Measurements from ENCODE around the gene VLDLR.
"Not testable (repeated sequence)": the region's sequence is repeated elsewhere in the genome, so short reads cannot be mapped to it uniquely, and the experiment has no call there.

Gene VLDLR

DNA sequence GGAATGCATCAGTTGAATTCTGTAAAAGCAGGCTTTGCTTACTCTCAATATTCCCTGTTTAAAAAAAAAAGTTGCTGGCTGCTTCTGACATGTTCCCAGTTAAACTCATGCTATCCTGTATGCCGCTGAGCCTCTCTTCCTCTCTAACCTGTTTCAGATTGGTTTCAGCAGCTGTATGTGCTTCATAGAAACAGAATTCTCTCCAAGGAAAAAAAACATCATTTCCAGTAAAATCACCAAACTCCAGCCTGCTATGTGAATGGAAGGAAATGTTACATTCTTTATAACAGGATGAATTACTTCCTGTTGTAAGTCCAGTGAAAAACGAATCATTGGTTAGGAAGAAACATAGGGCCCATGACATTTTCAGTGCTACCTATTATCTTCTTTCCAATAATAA, 70.0 kb downstream of the VLDLR start:
- no peak overlapping the region for H3K27ac ChIP-seq
- TF ChIP-seq, protein P1, sequence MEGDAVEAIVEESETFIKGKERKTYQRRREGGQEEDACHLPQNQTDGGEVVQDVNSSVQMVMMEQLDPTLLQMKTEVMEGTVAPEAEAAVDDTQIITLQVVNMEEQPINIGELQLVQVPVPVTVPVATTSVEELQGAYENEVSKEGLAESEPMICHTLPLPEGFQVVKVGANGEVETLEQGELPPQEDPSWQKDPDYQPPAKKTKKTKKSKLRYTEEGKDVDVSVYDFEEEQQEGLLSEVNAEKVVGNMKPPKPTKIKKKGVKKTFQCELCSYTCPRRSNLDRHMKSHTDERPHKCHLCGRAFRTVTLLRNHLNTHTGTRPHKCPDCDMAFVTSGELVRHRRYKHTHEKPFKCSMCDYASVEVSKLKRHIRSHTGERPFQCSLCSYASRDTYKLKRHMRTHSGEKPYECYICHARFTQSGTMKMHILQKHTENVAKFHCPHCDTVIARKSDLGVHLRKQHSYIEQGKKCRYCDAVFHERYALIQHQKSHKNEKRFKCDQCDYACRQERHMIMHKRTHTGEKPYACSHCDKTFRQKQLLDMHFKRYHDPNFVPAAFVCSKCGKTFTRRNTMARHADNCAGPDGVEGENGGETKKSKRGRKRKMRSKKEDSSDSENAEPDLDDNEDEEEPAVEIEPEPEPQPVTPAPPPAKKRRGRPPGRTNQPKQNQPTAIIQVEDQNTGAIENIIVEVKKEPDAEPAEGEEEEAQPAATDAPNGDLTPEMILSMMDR (conservative IDR thresholded peaks at IDR 0.05), result no peak
- no peak for TF ChIP-seq ZFX (IDR thresholded peaks at IDR 0.05)

- TF ChIP-seq, protein P1 (conservative IDR thresholded peaks at IDR 0.05), result no peak
- TF ChIP-seq ZFX (IDR thresholded peaks at IDR 0.05), result no peak
- no peak overlapping the region for H3K27ac ChIP-seq
Measured at GRCh38 chr9:2693056-2693455, 71.5 kb downstream of the VLDLR start.

DNA sequence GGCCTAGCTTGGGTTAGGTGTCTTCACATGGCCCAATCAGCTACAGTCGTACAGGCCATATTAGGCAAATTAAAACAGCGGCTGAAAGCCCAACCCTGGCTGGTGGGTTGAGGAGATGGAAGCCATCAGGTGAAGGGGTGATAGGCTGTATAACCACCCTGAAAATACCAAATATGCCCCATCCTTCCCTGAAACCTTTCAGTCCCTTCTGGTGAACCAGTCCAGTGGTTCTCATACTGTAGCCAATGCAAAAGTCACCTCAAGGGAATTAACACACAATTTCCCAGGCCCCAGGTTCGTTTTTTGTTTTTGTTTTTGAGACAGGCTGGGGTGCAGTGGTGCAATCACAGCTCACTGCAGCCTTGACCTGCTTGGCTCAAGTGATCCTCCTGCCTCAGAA, 75.9 kb downstream of the VLDLR start:
- TF ChIP-seq, protein P1 (conservative IDR thresholded peaks at IDR 0.05), result no peak
- TF ChIP-seq ZFX (IDR thresholded peaks at IDR 0.05), result no peak
- no peak overlapping the region for H3K27ac ChIP-seq

DNA sequence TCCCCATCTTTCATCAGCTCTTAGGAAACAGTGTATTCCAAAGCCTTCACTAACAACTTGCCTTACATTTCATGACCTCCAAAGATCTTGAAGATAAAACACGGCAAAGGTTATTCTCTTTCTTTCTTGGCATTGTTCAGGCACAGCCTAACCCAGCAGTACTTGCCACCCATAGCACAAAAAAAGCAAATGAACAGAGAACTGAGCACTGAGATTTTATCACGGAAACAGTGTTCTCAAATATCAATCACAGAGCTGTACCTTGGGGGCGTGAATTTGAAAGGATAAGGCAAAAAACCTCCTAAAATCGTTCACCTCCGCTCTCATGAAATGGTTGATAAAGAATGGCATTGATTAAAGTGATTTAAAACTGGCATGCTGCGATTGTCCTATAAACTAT, 78.8 kb downstream of the VLDLR start:
- no peak for TF ChIP-seq ZFX (IDR thresholded peaks at IDR 0.05)
- TF ChIP-seq, protein P1 (conservative IDR thresholded peaks at IDR 0.05), result no peak
- H3K27ac ChIP-seq, result no peak overlapping the region

DNA sequence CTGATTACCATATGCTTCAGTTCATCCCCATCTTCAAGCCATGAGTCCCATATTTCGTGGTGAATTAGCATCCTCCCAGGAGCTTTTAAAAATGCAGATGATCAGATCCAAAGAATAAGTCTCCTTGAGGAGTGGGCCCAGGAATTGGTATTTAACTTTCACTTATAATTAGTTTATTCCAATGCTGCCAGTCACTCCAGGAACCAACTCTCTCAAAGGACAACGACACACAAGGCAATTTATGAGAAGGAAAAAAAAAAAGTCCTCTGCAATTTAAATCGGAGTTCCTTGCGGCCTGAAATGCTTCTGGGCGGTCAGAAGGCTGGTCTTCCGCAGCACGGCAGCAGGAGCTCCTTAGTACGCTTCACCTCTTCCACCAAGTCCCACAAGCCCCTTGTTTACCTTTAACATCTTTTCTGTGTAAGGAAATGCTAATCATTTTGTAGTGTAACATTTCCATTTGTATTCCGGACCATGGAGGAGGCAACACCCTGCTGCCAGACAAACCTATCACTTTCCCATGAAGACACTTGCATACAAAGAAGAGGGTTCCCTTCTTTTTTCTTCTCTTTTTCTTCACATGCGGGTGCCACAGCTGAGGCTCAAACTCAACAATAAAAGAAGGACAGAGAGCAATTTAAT, 79.4 kb downstream of the VLDLR start:
- TF ChIP-seq ZFX (IDR thresholded peaks at IDR 0.05), result no peak
- TF ChIP-seq, protein P1 (conservative IDR thresholded peaks at IDR 0.05), result no peak
- no peak overlapping the region for H3K27ac ChIP-seq

DNA sequence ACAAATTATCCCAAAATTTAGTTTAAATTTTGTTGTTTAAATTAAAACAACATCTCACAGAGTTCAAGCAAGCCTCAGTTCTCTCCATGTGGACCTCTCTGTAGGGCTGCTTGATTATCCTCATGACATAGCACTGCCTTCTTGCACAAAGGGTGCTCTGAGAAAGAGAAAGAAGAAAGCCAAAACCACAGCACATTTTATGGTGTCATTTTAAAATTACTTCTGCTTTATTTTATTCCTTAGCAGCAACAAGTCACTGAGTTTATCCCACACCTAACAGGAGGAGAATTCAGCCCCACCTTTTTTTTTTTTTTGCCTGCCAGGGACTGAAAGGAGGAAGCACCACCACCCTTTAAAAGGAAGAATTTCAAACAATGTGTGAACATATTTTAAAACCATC, 82.9 kb downstream of the VLDLR start:
- no peak overlapping the region for H3K27ac ChIP-seq
- no peak for TF ChIP-seq ZFX (IDR thresholded peaks at IDR 0.05)
- TF ChIP-seq, protein P1 (conservative IDR thresholded peaks at IDR 0.05), result no peak

DNA sequence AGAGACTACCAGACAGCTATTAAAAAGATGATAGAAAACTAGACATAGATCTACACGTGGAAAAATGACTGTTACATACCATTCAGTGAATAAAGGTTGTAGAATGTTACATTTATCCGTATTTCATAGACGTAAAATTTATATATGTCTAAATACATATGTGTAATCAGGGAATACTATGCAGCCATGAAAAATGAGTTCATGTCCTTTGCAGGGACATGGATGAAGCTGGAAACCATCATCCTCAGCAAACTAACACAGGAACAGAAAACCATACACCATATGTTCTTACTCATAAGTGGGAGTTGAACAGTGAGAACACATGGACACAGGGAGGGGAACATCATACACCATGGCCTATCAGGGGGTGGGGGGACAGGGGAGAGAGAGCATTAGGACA, 85.7 kb downstream of the VLDLR start:
- H3K27ac ChIP-seq, result not testable (repeated sequence)
